SK-N-MC (cell line): ENCODE results near the gene CACNA2D4.

Source experiments
- EZH2 ChIP-seq: fragments of 200-600 bp; sonication (generic); IDR thresholded peaks from one replicate; pipeline ENCODE4 v1.6.1; 2017; ENCODE audit warnings: antibody characterized with exemption
- POLR2AphosphoS5 ChIP-seq: IDR thresholded peaks from 2 replicates; pipeline ENCODE4 v1.6.1; 2012; ENCODE audit warnings: mild to moderate bottlenecking, low read depth, low read length, borderline replicate concordance

GRCh38 chr12:1844223-1844622, 74.2 kb downstream of the CACNA2D4 start:
- TF ChIP-seq EZH2 = no peak
- no peak for TF ChIP-seq POLR2AphosphoS5
